Measurements from ENCODE around the gene CRB2. TPM values are rescaled to one million over a fixed set of nuclear protein-coding genes. Genes with fewer than 3 reads are reported as not detected.

Gene CRB2
- total RNA-seq, 1 donor from 2014 or later = 2.4 TPM

DNA sequence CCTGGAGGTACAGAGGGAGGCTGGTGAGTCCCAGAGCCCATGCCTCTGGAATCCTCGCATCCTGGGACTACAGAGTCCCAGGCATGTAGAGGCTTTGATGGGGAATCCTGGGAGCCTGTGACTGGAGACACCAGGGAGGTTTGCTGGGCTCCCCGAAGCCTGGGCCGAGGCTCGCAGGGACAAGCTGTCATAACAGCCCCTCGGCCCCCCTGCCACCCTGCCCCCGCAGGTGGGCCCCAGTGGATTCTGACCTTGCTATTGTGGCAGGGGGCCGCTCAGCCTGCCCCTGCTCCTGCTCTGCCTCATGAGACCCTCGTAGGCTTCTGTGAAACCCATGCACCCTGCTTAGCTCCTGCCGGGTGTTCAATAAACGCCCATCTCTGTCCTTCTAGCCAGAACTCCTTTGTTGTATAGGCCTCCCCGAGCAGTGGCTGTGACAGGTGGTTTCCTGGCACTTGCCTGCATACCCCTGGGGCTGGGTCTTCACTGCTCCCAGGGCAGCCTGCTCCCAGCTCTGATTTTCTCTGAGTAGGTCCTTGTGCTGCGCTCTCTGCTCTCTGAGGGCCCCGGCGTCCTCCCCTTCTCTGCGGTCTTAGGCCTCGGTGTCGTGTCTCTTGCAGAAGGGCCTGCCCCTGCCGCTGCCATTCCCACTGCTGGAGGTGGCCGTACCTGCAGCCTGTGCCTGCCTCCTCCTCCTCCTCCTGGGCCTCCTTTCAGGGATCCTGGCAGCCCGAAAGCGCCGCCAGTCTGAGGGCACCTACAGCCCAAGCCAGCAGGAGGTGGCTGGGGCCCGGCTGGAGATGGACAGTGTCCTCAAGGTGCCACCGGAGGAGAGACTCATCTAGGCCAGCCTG is 20.4 kb downstream of the CRB2 start:
- FAIRE-seq (no peak), DNase-seq (ENCODE audit: low spot score in 2 of 2) (no peak)

DNA sequence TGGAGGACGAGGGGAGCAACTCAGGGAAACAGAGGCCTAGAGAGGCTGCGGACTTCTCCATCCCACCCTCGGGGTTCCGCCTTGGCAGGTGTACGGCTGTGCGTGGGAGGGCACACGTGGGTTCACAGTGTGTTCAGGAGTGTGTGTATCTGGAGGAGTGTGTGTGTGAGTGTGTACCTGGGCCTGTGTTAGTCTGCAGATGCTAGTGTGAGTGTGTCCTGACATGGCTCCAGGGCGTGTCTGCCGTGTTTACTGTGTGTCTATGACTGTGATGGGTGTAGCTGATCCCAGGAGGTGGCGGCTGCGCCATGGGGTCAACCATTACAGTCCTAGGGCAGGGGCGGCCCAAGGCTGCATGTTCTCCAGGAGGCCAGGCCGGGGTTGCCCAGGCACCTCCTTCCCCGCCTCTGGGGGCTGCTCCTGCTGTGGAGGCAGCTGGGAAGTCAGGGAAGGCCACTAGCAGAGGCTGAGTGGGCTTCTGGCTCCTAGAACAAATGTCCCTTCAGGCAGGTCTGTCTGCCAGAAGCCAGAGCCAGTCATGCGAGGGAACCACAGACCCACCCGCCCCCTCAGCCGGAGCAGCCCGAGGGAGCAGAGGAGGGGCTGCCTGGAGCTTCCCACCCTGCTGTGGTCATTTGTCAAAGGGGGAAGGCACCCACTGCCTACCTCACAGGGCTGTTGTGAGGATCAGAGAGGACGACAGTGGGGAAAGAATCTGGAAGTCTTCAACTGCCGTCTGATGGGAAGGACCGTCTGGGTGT is 21.4 kb downstream of the CRB2 start:
- FAIRE-seq (no peak), DNase-seq (ENCODE audit: low spot score in 2 of 2) (no peak)

DNA sequence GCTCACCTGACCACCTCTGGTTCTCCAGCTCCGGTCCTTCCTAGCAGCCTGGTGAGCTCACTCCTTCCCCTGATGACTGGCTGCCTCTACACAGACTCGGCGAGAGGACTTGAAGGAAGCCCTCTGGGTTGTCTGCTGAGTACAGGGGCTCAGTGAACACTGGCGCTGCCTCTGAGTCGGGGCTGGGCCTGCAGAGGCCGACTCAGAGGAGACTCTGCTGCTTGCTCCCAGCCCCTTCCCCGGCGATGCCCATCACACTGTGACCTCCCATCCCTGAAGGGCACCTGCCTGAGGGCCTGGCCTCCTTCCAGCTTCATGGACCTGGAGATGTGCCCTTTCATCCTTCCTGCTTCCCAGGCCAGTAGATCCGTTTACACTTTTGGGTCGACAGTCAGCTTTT is 22.0 kb downstream of the CRB2 start:
- DNase-seq (ENCODE audit: low spot score in 2 of 2) (no peak), FAIRE-seq (no peak)

DNA sequence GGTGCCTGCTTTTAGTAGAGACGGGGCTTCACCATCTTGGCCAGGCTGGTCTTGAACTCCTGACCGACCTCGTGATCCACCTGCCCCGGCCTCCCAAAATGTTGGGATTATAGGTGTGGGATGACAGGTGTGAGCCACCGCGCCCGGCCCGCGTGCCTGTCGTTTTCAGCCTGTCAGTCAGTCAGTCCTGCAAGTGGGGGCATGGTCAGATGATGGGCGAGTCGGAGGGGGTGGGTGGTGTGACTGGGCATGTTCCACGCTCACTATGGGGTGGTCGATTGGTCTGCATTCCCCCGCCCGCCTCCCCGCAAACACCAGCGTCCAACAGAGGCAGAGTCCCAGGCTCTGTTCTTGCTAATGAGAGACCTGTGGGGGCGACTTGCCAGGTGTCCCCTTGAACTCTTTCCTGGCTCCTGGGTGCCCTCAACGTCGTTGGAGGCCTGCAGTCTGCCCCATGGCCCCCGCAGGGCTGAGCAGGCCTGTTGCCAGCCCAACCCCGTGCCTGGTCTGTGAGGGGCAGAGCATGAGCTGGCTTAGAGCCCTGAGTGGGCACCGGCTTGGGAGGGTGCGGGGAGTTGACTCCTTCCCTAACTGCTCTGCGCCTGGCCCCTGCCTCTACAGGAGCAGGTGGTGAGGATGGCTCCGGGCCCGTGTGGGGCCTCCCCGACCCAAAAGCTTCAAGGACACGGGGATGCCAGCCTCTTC is 23.1 kb downstream of the CRB2 start:
- DNase-seq (ENCODE audit: low spot score in 2 of 2) (peak in 1 of 2 donors; percentile 28), FAIRE-seq (no peak)

DNA sequence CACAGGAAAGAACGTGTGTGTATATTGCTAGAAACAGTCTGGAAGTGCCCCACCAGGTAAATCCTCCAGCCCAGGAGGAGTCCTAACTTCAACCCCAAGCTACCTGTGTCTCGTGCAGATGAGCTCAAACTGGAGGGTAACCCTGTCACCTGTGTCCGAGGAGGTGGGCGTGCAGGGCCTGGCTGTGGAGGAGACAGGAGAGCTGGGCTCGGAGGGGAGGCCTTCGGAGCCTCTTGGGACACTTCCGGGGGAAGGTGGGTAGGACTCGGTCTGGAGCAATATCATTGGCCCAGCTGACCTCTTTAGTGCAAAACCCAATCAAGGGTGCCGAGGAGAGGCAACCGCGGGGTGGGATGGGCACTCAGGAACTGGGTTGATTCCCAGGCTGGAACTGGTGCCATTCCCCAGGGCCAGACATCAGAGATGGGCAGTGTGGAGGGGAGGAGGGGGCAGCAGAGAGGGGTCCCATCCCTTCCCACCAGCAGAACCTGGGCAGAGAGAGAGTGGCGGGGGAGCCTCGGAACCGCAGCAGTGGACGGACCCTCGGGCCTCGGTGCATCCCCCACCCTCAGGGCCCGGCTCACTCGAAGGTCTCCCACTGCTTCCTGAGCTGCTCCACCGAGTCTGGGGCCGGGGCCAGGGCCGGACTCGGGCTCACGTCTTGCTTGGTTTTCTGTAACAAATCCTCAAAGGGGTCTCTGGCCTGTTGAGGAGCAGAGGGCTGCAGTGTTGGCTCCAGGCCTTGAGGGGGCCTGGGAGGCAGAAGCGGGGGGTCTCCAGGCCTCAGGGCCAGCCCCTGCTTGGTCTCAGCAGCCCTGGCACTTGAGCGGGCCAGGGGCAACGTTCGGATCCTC is 25.1 kb downstream of the CRB2 start:
- DNase-seq (ENCODE audit: low spot score in 2 of 2) = peak in 1 of 2 donors; percentile 17
- FAIRE-seq = no peak

DNA sequence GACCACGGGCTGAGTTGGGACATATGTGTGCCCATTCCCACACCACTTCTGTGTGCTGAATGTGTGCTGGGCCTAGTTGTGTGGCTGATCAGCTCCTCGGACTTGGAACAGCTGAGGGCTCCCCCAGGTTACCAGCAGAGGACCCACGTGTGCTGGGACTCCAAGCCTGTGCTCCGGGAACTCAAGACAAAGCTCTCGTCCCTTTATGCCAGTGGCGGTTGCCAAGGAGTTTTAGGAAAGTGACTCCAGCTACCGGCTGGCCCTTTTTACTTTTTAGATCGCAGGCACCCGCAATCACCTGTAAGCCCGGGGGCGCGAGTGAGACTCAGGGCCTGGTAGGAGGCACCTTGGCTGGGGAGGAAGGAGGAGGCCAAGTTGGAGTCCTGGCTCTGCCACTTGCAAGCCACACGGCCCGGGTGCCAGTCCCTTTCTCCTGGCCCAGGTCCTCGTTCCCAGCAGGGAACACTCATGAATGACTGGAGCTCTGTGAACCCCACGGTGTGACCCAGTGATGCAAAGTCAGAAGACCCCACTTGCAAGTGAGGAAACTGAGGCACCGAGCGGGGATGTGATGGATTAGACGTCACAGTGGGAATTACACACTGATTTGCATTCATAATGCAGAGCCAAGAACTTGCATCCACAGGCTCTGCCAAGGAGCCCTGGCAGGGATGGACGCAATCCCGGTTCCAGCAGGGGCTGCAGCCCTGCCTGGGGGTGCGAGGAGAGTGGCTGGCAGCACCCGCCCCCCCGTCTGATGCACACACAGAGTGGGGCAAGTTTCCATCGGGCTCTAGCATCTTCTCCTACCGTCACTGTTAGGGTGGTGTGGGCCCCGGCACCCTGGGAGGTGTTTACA is 26.9 kb downstream of the CRB2 start:
- DNase-seq (ENCODE audit: low spot score in 2 of 2) = peak in 1 of 2 donors; percentile 49
- FAIRE-seq = no peak

DNA sequence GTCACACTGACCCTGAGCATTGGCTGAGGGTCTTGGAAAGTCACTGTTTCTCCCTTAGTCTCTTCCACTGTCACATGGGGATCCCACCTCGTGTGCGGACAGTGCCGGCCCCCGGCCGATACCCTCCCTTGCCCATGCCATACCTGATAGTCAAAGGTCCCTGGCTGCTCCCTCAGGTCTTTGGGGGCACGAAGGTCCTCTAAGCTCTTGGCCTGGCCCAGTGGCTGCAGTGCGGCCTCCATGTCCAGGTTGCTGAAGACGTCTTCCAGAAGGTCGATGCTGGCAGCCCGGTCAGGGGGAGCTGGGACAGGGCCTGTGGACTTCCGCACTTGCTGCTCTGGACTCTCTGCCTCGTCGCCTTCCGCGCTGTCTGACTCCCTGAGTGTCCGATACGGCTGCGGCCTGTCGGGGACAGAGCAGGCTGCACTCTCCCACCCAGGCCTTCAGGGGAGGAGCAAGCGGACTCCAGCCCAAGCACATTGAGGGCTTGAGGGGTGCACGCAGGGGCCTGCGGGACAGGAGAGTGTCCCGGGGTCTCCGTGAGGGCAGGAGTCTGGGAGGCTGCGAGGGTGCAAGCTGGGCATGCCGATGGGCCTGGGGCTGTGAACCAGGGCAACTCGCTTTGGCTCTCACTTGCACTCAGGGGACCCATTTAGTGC is 27.6 kb downstream of the CRB2 start:
- FAIRE-seq = no peak

DNA sequence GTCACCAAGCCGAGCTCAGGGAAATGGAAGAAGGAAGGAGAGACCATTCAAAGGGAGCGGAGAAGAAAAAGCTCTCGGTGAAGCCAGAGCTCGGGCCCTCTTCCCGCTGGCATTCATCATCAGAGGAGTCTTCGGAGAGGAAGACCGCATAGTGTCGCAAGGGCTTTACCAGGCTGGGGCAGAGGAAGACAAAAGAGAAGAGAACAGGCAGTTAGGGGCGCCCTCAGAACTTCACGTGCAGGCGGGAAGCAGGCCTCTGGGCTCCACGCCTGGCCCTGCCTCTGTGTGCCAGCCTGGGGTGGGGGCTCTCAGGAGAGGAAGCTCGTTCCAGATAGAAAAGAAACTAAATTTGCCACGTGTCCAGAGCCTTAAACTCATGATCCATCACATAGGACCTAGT is 31.7 kb downstream of the CRB2 start:
- DNase-seq (ENCODE audit: low spot score in 2 of 2) (no peak), FAIRE-seq (no peak)

More for the DNA sequence above, 27.6 kb downstream of the CRB2 start:
- DNase-seq (ENCODE audit: low spot score in 2 of 2) = no peak

DNA sequence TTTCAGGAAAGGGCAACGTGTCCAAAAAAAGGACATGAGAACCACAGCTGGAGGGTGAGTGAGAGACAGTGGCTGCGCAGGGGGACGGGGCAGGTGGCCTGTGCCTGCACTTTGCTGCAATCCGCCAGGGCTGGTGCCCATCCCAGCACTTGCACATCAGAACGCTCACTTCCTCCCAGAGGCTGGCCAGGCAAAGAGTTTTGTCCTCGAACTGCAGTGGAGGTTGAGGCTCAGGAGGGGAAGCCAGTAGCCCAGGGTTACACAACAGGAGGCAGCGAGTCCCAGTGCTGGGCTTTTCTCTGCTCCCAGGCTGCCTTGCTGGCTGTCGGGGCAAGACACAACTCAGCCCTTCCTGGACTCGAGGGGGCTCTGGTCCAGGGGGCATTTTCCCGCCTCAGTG is 33.1 kb downstream of the CRB2 start:
- DNase-seq (ENCODE audit: low spot score in 2 of 2) (no peak), FAIRE-seq (no peak)

DNA sequence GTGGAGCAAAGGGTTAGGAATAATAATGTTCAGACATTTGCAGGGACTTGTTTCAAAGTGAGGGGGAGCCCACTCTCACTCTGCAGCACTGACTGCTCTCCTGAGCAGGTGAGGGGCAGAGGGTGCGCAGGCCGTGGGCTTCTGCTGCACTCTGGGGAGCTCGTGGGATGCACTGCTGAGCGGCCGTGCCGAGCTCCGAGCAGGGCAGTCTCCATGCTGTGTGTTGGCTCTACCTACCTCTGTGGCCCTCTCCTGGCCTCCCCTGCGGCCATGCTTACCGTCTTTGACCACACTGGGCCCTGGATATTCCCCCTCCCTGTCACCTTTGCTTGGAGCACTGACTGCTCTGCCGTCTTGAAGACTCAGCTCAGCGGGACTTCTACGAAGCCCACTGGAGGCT is 33.7 kb downstream of the CRB2 start:
- DNase-seq (ENCODE audit: low spot score in 2 of 2) (no peak), FAIRE-seq (no peak)

DNA sequence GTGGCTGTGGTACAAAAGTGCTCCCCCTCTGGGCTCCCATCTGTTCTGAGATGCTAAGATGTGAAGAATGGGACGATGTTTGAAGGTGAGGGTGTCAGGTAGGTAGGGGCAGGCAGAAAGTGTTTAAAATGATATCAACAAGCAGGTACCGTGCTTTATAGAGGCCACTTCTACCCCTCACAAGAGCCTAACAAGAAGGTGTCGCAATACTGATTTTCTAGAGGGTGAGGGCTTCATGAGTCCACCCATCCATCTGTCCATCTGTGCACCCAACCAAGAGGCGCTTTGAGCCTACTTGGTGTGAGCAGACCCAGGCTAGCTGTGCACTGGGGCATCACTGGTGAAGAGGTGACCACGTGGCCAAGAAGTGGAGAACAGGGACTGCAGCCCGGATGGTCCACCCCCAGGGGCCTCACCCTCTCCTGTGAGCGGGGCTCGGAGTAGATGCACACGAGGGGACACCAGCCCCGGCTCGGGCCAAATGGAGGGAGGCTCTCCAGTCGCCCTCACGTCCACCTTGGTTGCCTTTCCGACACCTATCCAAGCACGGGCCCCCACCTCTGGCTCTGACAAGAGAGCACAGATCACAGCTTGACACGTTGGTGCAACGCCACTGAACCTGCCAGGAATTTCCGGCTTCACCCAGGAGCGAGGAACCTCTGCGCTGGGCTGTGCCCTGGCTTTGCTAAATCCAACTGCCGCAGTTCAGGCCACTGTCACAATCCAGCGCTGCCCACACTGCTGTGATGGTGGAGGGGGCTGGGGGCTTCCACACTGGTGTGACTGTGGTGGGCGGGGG is 34.5 kb downstream of the CRB2 start:
- FAIRE-seq (no peak), DNase-seq (ENCODE audit: low spot score in 2 of 2) (no peak)

DNA sequence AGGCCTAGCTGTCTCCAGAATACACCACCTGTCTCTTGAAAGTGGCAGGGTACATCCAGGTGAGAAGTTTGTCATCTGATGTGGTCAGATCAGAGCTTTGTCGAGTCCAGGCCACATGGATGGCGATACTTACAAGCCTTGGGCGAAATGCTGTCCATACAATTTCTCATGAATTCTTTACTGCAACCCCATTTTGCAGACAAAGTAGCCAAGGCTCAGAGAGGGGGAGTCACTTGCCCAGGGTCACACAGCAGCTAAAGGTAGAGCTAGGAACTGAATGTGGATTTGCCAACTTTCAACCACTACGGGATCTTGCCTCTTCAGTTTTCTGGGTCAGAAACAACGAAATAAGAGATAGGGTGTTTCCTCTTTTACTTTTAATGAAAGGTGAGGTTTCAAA is 35.2 kb downstream of the CRB2 start:
- DNase-seq (ENCODE audit: low spot score in 2 of 2) = no peak
- no peak for FAIRE-seq

DNA sequence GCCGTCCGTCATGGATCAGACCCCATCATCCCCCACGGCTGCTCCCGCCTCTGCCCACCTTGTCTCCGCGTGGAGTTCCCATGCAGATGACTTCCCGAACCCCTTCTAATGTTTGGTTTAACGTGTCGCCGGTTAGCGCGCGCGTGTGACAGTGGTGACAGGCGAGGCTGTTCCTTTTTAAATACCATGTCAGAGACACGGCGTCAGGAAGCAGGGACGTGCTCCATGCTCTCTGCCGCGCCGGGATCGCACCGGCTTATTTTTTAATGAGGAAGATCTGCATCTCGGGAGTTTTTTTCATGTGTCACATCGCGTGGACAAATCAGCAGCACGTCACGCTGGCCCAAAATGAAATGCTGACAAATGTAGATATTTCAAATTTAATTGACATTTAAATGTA is 35.9 kb downstream of the CRB2 start:
- DNase-seq (ENCODE audit: low spot score in 2 of 2) (no peak), FAIRE-seq (no peak)

DNA sequence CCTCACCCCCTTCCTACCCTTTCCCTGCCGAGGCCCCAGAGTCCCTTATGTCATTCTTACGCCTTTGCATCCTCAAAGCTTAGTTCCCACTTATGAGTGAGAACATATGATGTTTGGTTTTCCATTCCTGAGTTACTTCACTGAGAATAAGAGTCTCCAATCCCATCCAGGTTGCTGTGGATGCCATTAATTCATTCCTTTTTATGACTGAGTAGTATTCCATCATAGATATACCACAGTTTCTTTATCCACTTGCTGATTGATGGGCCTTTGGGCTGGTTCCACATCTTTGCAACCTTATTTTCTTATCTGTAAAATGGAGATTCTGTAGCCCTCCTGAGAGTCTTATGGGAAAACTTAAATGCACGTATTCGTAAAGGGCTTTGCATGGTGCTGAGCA is 36.8 kb downstream of the CRB2 start:
- no peak for DNase-seq (ENCODE audit: low spot score in 2 of 2)
- no peak for FAIRE-seq

DNA sequence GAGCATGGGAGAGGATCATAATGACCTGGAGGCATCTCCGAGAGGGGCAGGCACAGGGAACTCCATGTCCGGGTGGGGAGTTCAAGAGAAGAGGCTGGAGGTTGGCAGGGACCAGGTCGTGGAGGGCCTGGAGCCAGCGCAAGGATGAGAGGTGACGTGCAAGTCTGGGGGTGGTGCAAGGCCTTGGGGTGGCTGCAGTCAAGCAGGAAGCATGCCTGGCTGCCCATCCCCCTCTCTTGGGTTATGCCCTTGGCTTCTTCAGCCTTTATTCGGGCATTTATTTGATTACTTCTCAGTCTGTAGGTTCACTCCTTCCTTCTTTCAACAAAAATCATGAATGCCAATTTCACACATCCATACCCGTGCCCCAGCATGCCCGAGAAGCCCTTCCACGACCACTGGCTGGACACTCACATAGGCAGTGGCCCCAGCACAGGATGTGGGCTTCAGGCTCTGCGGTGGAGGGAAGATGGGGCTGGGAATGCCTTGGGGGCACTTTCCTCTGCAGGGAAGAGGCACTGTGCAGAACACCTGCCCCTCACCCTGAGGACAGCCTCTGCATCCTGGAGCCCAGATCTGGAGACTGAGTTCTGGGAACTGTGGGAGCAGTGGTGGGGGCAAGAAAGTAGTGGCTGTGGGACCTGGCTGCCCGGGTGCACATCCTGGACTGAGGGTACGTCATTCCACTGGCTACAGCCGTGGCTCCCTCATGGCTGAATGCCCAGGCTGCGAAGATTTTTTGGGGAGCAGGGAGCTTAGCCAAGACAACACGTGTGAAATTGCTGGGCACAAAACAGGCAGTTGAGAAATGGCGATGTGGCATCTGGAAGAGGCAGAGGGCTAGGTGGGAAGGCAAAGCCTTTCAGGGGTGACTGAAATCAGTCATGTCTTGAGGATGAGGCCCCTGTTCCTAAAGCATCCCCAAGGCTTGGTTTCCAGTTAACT is 38.6 kb downstream of the CRB2 start:
- FAIRE-seq (no peak), DNase-seq (ENCODE audit: low spot score in 2 of 2) (no peak)

DNA sequence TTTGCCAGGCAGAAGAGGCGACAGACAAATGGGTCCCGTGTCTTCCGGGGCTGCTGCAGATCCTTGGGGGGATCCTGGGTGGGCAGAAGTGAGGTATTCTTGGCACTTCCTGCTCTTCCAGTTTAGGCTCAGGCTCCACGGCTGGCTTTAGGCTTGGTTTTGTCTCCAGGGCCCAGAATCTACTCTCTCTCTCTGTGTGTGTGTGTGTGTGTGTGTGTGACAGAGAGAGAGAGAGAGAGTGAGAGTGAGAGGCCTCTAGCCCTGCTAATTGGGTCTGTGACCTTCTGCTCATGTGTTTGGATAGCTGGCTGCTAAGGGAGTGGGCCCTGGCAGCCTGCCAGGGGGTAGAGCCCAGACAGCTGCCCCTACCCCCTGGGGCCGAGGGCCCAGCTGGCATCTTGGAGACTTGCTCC is 39.3 kb downstream of the CRB2 start:
- no peak for DNase-seq (ENCODE audit: low spot score in 2 of 2)
- no peak for FAIRE-seq
